ENCODE measurements around the gene STUM. TPM values are rescaled to one million over a fixed set of nuclear protein-coding genes. Genes with fewer than 3 reads are reported as not detected.

The STUM gene
- total and polyA plus RNA-seq, 2 donors from 2014 or later, result 1.6 to 1.9 TPM

DNA sequence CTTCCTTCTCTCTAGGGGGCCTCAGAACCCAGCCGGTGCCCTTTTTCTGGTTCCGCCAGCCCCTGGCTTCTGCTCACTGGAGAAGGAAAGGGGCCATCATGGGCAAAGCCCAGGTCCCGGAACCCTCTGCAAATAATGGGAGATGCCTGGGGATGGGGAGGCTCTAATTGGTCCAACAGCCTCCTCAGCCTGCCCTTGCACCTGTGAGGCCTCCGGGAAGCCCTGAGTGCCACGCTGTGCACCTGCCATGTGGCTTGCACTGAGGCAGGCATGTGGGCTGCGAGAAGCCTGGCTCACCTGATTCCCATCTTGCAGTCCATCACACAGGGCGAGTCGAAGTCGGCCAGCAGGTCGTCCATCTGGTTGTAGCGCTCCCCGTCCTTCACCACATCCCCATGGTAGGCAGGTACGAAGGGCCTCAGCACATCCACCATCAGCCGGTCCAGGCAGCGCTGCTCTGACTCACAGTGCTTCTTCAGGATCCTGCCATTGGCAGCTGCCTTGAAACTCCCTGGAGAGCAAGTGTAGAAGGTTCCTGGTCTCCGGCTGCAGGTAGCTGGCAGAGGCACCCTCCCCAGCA lies 98.4 kb downstream of the STUM start:
- no peak for FAIRE-seq
- TF ChIP-seq, protein P1, sequence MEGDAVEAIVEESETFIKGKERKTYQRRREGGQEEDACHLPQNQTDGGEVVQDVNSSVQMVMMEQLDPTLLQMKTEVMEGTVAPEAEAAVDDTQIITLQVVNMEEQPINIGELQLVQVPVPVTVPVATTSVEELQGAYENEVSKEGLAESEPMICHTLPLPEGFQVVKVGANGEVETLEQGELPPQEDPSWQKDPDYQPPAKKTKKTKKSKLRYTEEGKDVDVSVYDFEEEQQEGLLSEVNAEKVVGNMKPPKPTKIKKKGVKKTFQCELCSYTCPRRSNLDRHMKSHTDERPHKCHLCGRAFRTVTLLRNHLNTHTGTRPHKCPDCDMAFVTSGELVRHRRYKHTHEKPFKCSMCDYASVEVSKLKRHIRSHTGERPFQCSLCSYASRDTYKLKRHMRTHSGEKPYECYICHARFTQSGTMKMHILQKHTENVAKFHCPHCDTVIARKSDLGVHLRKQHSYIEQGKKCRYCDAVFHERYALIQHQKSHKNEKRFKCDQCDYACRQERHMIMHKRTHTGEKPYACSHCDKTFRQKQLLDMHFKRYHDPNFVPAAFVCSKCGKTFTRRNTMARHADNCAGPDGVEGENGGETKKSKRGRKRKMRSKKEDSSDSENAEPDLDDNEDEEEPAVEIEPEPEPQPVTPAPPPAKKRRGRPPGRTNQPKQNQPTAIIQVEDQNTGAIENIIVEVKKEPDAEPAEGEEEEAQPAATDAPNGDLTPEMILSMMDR (IDR thresholded peaks at IDR 0.05; ENCODE audit: borderline replicate concordance, extremely low read depth, insufficient read depth), result no peak
- Histone ChIP-seq H3K9me3 (ENCODE audit: control insufficient read depth in 2 of 3, insufficient read depth in 1 of 3, low read length in 3 of 3) (no peaks in the 10 kb centered on the region), H3K27ac (ENCODE audit: low read depth in 2 of 2, low read length in 2 of 2) (no peak overlapping the region), H3K4me3 (ENCODE audit: low read length in 3 of 3) (no peak overlapping the region), H3K27me3 (ENCODE audit: control insufficient read depth, insufficient read depth, low read length) (no peaks in the 10 kb centered on the region), H3K4me1 (ENCODE audit: control insufficient read depth in 2 of 3, insufficient read depth in 2 of 3, low read depth in 1 of 3, low read length in 3 of 3) (peaks cover 0 to 2% (median 0%) of the 10 kb centered on the region in 3 donors), H3K36me3 (ENCODE audit: control insufficient read depth in 2 of 3, insufficient read depth in 3 of 3, low read length in 3 of 3) (peaks cover 4 to 28% (median 15%) of the 10 kb centered on the region in 3 donors), H3K9ac (ENCODE audit: low read length in 3 of 3) (no peak overlapping the region)
- intact Hi-C loops (cut with DNase I), result no loop called here
- peak in 1 of 5 donors; percentile 63 for DNase-seq

DNA sequence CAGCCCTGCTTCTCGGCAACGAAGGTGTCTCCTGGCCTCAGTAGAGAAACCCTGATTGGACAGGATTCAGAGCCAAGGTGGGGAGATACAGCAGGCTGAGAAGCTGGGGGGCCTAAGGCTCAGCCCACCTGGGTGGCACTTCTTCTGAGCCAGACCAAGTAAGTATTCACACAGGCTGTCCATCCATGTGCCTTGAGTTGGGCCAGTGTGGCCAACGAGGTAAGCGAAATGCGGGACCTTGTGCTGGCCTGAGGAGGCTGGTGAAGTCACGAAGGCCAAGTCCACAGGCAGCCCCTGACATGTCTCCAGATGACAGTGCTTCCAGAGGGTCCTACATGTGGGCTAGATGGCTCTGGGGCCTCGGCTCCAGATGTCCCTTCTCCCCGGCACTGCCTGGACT lies 99.2 kb downstream of the STUM start:
- Histone ChIP-seq H3K36me3 (ENCODE audit: control insufficient read depth in 2 of 3, insufficient read depth in 3 of 3, low read length in 3 of 3) (peaks cover 4 to 28% (median 15%) of the 10 kb centered on the region in 3 donors), H3K27me3 (ENCODE audit: control insufficient read depth, insufficient read depth, low read length) (no peaks in the 10 kb centered on the region), H3K4me3 (ENCODE audit: low read length in 3 of 3) (no peak overlapping the region), H3K27ac (ENCODE audit: low read depth in 2 of 2, low read length in 2 of 2) (no peak overlapping the region), H3K4me1 (ENCODE audit: control insufficient read depth in 2 of 3, insufficient read depth in 2 of 3, low read depth in 1 of 3, low read length in 3 of 3) (peaks cover 0 to 2% (median 0%) of the 10 kb centered on the region in 3 donors), H3K9ac (ENCODE audit: low read length in 3 of 3) (no peak overlapping the region), H3K9me3 (ENCODE audit: control insufficient read depth in 2 of 3, insufficient read depth in 1 of 3, low read length in 3 of 3) (no peaks in the 10 kb centered on the region)
- TF ChIP-seq, protein P1 (IDR thresholded peaks at IDR 0.05; ENCODE audit: borderline replicate concordance, extremely low read depth, insufficient read depth), result no peak
- intact Hi-C loops (cut with DNase I), result no loop called here
- FAIRE-seq (no peak), DNase-seq (no peak)

DNA sequence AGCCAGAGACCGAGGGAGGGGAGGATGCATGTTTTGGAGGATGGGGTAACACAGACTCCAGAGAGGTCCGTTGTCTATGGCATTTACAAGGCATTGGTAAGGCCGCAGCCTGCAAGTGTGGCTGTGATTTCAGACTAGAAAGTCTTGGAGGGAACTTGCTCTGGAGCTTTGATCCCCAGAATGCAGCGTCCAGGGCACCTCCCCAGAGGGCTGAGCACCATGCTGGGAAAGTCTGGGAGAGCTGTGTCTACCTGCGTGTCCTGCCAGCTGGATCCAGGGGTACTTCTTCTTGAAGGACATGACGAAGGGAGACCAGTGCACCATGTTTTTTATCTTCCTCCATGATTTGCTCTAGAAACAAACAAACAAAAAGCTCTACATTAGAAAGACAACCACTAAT lies 99.9 kb downstream of the STUM start:
- no peak for FAIRE-seq

More for the DNA sequence above, 99.9 kb downstream of the STUM start:
- Histone ChIP-seq H3K27ac (ENCODE audit: low read depth in 2 of 2, low read length in 2 of 2) (no peak overlapping the region), H3K9me3 (ENCODE audit: control insufficient read depth in 2 of 3, insufficient read depth in 1 of 3, low read length in 3 of 3) (no peaks in the 10 kb centered on the region), H3K4me3 (ENCODE audit: low read length in 3 of 3) (no peak overlapping the region), H3K36me3 (ENCODE audit: control insufficient read depth in 2 of 3, insufficient read depth in 3 of 3, low read length in 3 of 3) (peaks cover 4 to 28% (median 15%) of the 10 kb centered on the region in 3 donors), H3K9ac (ENCODE audit: low read length in 3 of 3) (no peak overlapping the region), H3K27me3 (ENCODE audit: control insufficient read depth, insufficient read depth, low read length) (no peaks in the 10 kb centered on the region), H3K4me1 (ENCODE audit: control insufficient read depth in 2 of 3, insufficient read depth in 2 of 3, low read depth in 1 of 3, low read length in 3 of 3) (peaks cover 0 to 2% (median 0%) of the 10 kb centered on the region in 3 donors)
- no peak for DNase-seq
- TF ChIP-seq, protein P1 (IDR thresholded peaks at IDR 0.05; ENCODE audit: borderline replicate concordance, extremely low read depth, insufficient read depth), result no peak
- intact Hi-C loops (cut with DNase I), result no loop called here
